Kidney capillary endothelial cell (primary cell): ENCODE measurements around the gene HSD11B2.

Experiments used
- DNase-seq: peaks from one replicate; pipeline ENCODE4 v3.0.0-alpha.2; 2018; ENCODE audit warnings: low spot score

Gene HSD11B2

DNA sequence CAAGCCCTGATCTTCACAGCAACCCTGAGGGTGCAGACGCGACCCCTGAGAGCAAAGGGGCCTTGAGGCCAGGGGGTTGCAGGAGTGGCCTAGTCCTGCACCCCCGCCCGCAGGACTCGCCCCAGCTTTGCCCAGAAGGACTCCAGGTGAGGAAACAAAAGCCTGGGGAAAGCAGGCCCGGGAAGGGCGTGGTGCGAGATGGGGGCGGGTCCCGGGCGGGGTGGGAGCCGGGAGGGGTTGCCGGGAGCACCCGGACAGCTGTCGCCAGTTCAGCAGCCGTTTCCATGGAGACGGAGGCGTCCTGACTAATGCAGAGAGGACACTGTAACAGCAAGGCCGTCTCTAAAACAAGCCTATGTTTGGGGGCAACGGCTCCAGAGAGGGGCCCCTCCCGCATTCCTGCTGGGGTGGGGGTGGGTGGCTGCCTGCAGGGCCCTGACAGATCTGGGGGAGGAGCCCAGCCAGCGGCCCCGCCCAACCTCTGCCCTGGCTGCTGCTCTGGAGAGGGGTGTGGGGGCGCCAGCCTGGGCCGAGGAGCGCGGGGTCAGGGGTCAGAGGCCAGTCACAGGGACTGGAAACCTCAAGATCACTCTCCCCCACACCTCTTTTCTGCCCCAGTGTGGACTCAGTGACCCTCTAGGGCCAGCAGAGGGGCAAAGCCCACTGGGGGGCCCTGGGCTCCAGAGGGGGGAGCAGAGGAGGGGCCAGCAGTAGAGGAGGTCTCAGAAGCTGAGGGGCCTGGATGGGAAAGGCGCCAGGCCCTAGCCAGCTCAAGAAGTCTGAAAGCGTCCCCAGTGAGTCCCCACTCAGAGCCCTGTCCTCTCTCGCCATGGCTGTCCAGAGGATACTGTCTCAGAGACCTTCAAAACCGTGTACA is 34.5 kb upstream of the HSD11B2 start:
- DNase-seq, result peak; percentile 50

DNA sequence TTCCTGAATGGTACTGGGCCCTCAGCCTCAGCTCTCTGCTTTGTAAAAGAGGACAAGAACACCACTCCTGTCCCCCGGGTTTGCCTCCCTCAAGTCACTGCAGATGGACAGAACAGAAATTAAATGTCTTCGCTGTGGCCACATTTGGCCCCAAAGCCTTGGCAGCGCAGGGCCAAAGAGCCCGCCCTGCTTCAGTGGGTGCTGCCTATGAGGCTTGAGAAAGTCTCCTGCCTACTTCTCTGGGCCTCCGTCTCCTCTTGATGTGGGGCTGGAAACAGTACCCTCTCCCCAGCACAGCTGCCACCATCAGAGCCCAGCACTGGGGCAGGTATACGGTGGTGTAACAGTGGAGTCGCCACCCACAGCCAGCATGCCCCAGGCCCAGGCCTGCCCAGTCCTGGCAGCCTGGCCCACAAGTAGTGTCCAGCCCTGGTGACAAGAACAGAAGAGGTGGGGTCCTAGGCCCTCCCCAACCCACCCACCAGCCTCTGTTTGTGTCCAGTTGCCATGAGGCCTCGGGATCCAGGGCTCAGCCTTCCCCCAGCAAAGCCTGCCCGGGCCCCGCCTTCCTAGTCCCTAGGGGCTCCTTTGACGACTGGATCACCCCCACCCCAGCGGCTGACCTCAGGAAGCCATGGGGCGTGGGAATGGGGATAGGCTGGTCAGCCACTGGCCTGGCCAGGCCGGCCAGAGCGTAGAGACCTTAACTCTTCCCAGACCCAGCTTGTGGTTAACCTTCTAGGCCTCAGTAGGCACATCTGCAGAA is 33.7 kb upstream of the HSD11B2 start:
- no peak for DNase-seq

DNA sequence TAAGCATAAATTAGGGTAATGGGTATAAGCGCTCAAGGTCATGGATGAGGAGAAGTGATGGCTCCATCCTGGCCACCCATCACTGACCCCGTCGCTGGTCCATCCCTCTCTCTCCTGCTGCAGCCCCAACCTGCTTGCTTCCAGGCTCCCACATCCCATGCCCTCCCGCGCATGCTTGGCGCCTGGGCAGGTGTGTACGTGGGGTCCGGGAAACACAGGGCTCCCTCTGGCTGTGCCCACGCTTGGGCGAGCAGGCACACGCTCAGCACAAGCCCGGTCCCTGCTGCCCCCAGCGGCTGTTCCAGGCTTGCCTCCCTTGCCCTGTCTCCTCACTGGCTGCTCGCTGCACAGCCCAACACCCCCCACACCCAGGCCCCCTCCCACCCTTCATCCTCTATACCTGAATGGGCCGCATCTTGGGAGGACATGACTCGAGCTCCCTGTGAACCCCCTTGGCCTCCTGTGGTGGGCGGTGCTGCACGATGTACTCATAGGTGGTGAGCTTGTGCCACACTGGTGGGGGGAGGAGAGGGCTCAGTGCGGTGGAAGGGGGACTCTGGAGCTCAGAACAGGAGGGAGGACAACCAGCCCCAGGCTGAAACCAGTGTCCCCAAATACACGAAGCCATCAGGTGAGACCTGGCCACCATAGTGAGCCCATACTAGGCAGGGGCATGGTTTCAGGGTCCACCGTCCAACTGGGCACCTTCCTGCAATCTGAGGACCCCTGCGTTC is 32.9 kb upstream of the HSD11B2 start:
- DNase-seq, result no peak

DNA sequence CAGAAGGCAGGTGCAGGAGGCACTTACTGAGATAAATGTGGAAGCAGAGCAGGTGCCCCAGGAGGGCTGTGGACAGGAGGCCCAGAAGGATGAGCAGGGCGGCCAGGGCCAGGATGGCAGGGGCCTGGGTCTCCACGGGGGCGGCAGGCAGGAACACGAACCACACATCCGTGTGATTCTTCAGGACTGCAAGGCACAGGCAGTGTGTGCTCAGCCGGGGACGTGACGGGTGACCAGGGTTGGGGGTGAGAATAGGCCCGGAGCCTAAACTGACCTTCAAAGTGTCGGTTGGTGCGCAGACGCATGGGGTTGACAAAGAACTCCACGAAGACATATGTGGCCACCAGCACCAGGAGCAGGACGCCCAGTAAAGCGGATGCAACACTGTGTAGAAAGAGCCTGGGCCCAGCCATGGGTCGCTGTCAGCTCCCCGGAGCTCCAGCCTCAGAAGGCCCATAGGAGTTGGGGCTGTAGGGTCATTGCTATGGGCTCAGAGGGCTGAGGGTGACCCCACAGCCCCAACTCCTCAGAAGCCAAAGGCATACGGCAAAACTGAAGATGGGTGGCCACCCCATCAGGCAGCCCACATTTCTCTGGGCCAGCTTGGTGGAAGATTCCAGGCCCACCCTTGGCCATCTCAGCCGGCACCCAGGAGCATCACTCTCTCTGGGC is 32.2 kb upstream of the HSD11B2 start:
- DNase-seq, result no peak

DNA sequence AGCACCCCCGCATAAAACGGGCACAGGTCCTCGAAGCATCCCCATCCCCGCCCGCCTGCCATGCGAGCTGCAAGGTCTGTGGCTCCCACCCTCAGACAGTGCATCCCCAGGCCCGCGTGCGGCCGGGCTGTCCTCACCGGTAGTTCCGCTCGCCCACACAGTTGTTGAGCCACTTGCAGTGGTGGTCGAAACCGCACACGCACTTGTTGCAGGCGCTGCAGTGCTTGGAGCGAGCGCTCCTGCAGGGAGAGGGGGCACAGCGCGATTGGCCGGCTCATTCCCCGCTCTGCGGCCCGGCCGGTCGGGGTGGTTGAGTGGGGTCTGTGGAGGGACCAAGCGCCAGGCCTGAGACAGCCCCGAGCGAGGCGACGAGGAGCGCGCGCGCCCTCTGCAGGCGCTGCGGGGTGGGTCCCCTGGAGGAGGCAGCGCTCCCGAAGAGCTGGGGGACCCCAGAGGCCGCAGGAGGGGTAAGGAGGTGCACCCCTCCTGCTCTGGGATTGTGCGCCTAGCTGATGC is 31.6 kb upstream of the HSD11B2 start:
- no peak for DNase-seq

DNA sequence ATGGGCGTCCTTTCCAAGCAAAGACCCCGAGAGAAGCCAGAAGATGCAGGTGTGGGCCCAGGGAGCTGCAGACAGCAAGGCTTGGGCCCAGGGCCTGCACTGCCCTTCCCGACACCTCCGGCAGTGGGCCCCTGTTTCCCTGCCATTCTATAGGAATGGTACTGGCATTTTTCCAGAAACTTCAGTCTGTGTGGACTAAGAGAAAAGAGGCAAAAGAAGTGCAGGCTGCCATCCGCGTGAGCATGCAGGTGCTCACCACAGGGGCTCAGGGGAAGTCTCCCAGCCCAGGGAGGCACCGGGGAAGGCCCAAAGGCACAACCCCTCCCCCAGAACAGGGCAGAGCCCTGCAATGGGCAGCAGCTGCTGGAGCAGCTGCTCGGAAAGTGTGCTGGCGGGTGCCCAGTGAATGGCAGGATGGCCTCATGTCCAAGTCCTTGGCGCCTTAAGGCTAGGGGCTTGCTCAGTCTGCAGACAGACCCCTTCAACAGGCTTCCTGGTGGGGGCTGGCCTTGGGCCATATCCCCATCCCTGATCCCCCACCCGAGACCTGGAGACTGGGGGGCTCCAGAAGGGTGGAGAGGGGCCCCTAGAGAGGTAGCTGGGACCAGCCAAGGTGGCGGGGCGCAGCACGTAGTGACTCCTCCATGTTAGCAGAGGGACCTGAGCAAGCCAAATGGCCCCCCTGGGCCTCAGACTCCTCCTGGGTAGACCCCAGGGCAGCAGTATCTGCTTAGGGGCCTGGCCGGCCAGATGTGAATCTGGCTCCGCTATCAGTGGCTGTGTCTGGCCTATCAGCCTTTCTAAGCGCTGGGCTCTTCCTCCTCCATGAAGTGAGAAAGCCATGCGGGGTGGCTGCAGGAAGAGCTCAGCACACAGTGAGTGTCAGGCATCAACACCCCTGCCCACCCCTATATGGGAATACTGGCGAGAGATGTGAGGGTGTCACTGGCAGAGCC is 30.9 kb upstream of the HSD11B2 start:
- no peak for DNase-seq

DNA sequence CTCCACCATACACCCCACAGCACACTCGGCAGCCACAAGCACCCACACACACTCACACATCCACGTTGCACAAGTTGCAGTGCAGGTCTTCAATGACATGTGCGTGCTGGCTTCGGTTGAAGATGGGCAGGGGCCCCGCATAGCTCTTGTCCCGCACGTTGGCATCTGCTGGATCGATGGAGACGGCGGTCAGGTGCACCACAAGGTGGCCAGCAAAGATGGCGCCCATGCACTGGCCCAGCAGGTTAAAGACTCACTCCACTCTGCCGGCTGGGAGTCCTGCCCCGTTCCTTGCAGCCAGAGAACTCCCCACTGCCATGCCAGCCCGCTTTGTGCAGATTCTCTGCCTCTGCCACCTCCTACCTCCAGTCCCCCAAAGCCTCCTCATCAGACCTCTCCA is 30.0 kb upstream of the HSD11B2 start:
- no peak for DNase-seq

DNA sequence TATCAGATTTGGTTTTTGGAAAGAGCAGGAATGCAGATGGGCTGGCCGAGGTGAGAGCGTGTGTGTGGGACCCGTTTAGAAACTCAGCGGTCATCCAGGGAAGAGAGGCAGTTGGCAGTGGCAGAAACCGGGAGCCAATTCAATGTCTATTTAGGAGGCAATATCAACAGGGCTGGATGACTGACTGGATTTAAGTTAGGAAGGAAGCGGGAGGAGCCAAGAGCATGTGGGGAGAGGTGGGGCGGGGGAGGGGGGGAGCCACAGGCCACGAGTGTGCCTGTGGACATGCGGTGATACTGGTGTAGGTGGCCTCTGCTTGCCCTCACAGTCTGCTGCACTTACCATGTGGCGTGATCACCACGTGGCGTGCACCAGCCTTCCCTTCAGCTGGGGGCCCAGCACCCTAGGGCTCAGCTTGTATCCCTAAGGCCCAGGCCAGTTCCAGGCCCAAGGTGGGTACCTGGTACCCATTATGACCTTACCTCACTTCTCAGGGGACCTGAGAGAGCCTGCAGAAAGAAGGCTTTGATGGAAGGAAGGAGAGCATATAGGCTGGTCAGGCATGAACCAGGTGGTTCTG is 26.9 kb upstream of the HSD11B2 start:
- no peak for DNase-seq

DNA sequence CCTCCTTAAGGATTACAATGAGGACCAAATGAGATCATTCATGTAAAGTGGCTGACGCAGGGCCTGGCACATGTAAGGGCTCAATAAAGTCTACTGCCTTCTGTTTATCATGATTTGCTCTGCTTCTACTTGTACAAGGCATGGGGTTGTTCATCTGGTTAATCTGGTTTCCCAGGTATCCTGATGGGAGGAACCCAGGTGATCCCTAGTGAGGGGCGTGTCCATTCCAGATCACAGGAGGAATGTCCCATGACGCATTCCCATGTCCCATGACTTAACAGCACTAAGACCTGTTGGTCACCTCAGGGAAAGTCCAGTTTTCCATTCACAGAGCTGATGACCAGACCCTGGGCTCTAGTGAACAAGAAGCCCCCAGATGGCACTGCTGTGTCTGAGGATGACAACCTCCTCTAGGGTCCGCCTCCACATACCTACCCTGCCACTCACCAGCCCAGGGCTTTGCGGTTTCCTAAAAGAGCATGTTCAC is 26.1 kb upstream of the HSD11B2 start:
- no peak for DNase-seq

DNA sequence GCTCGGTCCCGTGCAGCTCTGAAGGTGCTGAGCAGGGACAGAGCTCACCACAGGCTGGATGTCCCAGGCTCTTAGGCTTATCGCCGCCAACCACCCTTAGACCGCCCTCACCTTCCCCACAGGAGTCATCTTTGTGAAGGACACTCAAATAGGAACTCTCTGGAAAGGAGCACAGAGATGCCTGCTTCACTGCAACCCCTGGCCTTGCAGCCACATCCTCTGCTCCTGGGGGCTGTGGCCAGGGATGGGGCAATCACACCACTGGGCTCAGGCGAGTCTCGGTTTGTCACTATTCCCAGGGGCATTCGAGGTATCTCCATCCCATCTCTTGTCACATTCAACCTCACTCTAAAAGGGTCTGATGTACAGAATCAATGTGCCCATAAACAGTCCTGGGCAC is 25.6 kb upstream of the HSD11B2 start:
- DNase-seq, result no peak

DNA sequence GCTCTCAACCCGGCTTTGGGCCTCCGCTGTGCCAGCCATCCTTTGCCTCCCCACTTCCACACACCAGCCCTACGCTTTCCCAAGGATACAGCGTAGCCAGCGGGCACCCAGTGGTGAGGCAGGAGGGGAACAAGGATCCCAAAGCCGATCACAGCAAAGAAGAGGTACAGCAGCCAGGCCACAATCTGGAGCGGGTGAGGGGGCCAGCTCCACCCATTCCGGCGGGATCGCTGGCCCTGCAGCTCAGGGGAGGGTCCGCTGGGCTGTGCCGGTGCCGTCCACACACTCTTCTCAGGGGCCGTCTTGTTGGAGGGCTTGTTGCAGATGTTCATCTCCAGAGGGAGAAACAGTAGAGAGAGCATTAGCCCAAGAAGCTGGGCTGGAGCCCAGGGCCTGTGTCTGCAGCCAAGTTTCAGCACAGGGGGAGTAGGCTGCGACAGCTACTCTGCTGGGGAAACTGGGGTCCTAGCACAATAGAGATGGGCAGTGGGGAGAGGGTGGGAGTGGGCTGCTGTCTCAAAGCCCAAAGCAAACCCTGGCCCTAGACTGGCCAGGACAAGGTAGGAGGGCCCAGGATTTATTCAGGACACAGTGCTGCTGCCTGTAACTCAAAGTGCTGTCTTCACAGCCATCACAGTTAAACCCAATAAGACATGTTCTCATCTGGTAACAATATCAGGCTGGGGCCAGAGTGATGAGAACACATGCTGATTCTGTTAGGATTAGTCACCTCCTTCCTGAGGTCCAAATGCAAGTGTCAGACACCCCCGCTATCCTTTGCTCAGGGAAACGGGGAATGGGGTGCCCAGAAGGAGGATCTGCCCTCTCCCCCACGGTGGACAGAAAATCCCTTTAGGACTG is 24.6 kb upstream of the HSD11B2 start:
- peak; percentile 85 for DNase-seq

DNA sequence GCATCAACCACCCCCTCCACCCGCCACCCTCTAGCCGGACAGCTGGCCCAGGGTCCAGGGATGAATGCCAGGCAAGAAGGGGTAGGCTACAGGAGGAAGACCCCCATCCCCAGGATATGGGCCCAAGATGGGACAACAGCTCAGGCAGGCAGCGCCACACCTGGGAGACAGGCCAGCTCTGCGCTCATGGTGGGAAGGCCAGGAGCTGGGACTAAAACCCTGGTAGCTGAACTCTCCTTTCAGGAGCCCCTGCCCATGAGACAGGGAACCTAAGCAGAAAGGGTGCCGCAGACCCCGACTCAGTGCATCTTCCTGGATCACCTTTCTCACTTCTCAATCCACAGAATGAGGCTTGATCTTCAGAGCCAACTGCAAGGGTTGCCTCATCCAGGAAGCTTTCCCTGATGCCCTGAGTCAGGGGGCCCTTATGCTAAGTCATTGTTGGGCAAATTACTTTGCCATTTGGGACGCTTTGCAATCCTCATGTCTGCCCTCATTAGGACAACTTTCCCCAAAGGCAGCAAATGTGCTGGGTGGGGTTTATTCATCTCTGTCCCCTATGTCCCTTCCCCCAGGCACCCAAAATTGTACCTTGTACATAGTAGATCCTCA is 23.6 kb upstream of the HSD11B2 start:
- no peak for DNase-seq

DNA sequence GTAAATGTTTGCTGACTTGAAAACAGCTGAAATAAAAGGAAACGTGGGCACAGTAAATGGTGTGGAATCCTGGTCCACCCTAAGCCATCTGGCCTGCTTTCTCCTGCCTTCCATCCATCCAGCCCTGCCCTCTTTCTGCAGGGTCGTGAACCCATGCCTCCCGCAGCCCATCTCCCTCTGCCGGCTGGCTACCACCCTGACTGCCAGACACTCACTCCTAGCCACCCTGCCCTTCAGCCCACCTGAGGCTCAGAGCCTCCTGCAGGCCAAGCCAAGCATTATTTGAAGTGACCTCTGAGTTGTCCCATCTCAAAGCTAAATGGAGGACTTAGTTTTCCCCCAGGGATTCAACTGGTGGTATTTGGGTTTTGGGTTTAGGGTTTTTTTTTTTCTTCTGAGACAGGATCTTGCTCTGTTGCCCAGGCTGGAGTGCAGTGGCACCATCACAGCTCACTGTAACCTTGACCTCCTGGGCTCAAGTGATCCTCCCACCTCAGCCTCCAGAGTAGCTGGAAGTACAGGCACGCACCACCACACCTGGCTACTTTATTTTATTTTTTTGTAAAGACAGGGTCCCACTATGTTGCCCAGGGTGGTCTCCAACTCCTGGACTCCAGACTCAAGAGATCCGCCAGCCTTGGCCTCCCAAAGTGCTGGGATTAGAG is 23.0 kb upstream of the HSD11B2 start:
- no peak for DNase-seq

DNA sequence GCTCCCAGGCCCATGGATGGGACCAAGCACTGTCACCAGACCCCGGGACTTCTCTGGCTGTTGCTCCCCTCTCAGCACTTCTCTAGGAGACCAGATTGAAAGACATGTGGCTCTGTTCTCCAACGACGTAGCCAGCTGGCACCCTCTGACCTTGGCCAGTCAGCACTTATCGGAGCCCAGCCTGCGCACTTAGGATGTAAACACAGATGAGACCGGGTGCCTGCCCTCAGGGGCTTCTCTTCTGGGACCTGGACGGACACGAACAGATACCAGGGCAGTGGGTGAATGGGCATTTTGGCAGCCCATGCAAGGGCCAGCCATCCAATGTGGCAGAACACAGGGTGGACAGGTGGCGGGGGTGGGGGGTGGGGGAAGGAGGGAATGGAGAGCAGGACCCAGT is 21.3 kb upstream of the HSD11B2 start:
- DNase-seq, result no peak

DNA sequence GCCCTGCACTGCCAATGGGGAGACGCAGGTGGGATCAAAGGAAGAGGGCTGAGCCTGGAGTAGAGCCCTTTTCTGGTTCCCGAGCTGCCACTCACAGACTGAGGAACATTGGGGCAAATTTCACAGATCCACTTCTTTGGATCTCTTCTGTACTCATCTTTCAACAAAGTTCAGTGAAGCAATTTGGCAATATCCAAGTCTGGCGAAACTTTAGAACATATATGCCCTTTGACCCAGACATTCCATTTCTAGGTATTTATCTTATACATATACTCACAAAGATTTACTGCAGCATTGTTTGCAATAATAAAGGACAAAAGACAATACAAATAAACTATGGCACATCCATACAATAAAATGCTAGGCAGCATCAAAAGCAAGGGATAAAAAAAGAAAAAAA is 19.6 kb upstream of the HSD11B2 start:
- DNase-seq, result no peak

DNA sequence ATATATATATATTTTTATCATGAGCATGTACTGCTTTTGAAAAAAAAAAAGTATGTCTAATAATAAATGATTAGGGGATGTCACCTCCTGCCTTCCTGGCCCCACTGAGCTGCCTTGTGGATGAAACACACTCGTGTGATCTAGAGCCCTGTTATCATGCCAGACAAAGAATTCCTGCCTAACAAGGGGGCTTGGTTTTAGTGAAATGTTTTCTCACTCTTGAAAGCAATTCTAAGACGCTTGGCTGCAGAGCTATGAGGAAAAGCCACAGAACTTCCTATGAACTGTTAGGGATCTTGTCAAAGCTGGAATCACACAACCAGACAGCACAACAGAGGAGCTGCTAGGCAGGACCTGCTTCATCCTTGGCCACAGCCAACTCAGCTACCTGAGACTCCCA is 18.6 kb upstream of the HSD11B2 start:
- no peak for DNase-seq

DNA sequence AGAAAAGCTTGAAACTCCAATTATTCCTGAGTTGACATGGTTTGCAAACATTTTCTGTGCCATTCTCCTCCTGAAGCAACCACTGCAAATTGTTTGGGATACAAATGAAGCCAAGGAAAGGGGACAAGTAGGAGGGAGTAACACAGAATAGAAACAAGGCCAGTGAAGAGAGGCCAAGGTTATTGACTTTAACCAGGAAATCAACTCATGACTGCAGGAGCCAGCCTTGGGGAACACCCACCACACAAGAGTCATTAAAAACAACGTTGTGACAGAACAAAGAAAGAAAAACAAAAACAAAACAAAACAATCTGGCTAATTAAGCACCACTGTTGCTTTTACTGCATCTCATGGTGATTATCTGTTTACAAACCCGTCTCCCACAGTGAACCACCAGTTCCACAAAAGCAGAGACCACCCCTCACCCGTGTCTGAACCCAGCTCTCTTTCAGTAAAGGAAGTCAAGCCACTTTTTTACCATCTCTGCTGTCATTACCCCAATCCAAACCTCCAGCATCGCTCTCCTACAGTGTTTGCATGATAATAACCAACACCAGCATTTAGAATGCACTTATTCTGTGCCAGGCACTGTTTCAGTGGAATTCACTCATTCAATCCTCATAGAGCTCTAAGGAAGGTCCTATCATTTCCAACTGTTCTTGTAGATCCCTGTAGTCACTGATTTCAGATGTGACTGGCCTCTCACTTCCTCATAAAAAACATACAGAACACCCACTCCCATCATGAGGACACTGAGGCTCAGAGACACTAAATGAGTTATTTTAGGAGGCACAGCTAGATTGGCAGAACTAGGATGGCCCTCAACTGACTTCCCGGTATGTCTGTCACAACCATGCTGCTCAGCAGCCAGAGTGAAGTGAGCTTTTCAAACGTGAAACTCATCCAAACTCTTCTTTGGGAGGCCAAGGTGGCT is 16.7 kb upstream of the HSD11B2 start:
- no peak for DNase-seq
